ENCODE data around the gene CFAP58.

DNA sequence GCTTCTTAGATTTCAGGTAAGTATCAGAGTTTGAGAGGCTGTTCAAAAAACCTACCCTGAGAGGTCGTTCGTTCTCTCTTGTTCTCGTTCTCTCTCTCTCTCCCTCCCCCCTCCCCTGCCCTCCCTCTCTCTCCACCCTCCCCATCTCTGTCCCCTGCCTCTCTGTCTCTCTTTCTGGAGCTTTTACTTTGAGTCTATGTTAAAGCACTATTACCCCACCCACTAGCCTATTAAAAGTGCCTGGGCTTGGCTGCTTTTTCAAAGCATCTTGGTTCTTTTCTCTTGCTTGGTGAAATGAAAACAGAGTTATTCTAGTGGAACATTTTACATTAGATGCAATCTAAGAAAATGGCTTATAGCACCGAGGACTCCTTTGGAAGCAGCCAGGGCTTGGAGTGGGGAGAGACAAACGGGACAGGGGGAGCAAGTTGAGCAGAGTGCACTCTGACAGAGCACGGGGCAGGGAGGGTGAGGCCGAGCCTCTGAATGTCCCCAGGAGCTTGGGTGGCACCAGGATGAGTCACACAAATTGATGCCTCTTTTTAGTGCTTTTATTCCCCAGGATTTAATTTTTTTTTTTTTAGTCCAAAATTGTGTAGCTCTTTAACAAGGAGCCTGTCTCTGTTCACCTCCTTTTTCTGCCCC, 134.3 kb downstream of the CFAP58 start:
- TF ChIP-seq, protein P1, sequence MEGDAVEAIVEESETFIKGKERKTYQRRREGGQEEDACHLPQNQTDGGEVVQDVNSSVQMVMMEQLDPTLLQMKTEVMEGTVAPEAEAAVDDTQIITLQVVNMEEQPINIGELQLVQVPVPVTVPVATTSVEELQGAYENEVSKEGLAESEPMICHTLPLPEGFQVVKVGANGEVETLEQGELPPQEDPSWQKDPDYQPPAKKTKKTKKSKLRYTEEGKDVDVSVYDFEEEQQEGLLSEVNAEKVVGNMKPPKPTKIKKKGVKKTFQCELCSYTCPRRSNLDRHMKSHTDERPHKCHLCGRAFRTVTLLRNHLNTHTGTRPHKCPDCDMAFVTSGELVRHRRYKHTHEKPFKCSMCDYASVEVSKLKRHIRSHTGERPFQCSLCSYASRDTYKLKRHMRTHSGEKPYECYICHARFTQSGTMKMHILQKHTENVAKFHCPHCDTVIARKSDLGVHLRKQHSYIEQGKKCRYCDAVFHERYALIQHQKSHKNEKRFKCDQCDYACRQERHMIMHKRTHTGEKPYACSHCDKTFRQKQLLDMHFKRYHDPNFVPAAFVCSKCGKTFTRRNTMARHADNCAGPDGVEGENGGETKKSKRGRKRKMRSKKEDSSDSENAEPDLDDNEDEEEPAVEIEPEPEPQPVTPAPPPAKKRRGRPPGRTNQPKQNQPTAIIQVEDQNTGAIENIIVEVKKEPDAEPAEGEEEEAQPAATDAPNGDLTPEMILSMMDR (IDR thresholded peaks at IDR 0.05), result no peak
- TF ChIP-seq POLR2AphosphoS5 (IDR thresholded peaks at IDR 0.05), result no peak

Measured in prostate gland (tissue), 2 donors.